Esophagus squamous epithelium (tissue), 5 donors: ENCODE results near the gene VRK1. TPM values are rescaled to one million over a fixed set of nuclear protein-coding genes. Genes with fewer than 3 reads are reported as not detected.

Experiments used
- DNase-seq: peaks from one replicate; lab custom pipeline; 2025; lab: John Stamatoyannopoulos, UW
- H3K27ac ChIP-seq, 4 donors: fragments of 200-600 bp; sonication (generic); one replicate each; pipeline ENCODE4 v1.5.1; 2016 to 2019; ENCODE audit warnings: mild to moderate bottlenecking in 1 of 4
- H3K27me3 ChIP-seq, 4 donors: fragments of 200-600 bp; sonication (generic); 1 replicate in 3 of 4; 2 replicates in 1 of 4; pipeline versions ENCODE4 v1.5.1 to v1.6.0; 2017 to 2021; ENCODE audit warnings: antibody characterized with exemption in 1 of 4
- H3K36me3 ChIP-seq, 3 donors: fragments of 200-600 bp; sonication (generic); one replicate each; pipeline ENCODE4 v1.5.1; 2016 to 2019
- H3K4me1 ChIP-seq, 3 donors: fragments of 200-600 bp; sonication (generic); one replicate each; pipeline ENCODE4 v1.5.1; 2017 to 2019
- H3K4me3 ChIP-seq, 4 donors: fragments of 200-600 bp; sonication (generic); 1 replicate in 3 of 4; 2 replicates in 1 of 4; pipeline ENCODE4 v1.5.1; 2016 to 2019; ENCODE audit warnings: mild to moderate bottlenecking in 2 of 4, moderate library complexity in 1 of 4
- H3K9me3 ChIP-seq, 3 donors: fragments of 200-600 bp; sonication (generic); one replicate each; pipeline ENCODE4 v1.5.1; 2016 to 2019
- CTCF ChIP-seq, 6 experiments: fragments of 450-650 bp in 4 of 6; fragments of 200-600 bp in 2 of 6; sonication (generic) in 2 of 6; IDR thresholded peaks; one replicate each; pipeline ENCODE4 v1.5.1; 2016 to 2019; ENCODE audit warnings: antibody characterized with exemption in 6 of 6, mild to moderate bottlenecking in 4 of 6, moderate library complexity in 4 of 6
- POLR2A ChIP-seq, 4 donors: fragments of 450-650 bp; IDR thresholded peaks; one replicate each; pipeline ENCODE4 v1.6.1; 2017; ENCODE audit warnings: antibody characterized with exemption in 4 of 4, mild to moderate bottlenecking in 4 of 4, moderate library complexity in 3 of 4
- WGBS, 2 donors: methylation state at CpG; one replicate each; pipeline ENCODE4 v1.1.5; 2018; 5-methylcytosine and 5-hydroxymethylcytosine counted together
- intact Hi-C: fragments of 100-400 bp; cut with DNase I; formaldehyde crosslinking; loops from one replicate; pipeline ENCODE4 v1.15.0; 2022
- total RNA-seq, 4 donors: library from RNA; depleted of rRNA; stranded (reverse); fragments of >200 nt; gene quantifications; one replicate each; pipeline ENCODE4 v1.1.0, GENCODE V29; 2016
- donor health status: DM: yes; HTN: yes; CAD: no.

Gene VRK1
- total RNA-seq, 4 donors from 2014 or later, result 14.4 to 32.6 (median 25.3) TPM

GRCh38 chr14:96893966-96894622 is 96.9 kb downstream of the VRK1 start:
- Histone ChIP-seq H3K9me3 (no peaks in the 10 kb centered on the region), H3K27me3 (no peaks in the 10 kb centered on the region), H3K4me1 (no peaks in the 10 kb centered on the region), H3K27ac (no peak overlapping the region), H3K36me3 (no peaks in the 10 kb centered on the region), H3K4me3 (no peak overlapping the region)
- whole genome bisulfite sequencing, 2 donors, result 84 to 88% methylated on average over 11 to 12 of the region's 12 CpGs
- intact Hi-C loops, result no loop called here
- no peak for DNase-seq
- TF ChIP-seq CTCF (IDR thresholded peaks at IDR 0.05), result no peak
- TF ChIP-seq POLR2A (IDR thresholded peaks at IDR 0.05), result no peak

DNA sequence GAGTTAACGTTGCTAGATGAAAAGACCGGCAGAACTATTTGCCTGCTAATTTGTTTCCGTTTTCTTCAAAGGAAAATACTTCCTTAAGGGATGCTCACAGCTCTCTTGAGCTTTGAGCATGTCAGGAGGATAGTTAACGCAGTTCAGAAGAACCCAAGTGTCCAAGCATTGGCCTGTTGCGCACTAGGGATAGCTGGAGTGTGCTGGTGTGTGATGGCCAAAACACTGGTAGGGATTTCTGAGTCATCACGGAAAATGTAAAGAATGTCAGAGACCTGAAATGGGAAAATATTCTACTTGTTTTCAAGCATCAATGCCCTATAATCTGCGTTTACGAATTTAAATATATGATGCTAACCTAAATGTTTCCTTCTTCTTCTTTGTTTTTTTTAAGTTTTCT is 97.8 kb downstream of the VRK1 start:
- no peaks in the 10 kb centered on the region for H3K36me3 ChIP-seq
- H3K27me3 ChIP-seq, result no peaks in the 10 kb centered on the region
- no peak for TF ChIP-seq CTCF (IDR thresholded peaks at IDR 0.05)
- TF ChIP-seq POLR2A (IDR thresholded peaks at IDR 0.05), result no peak
- no peak overlapping the region for H3K27ac ChIP-seq
- intact Hi-C loops, result no loop called here
- 80 to 90% methylated on average over 8 of the region's 8 CpGs for WGBS, 2 donors
- no peaks in the 10 kb centered on the region for H3K4me1 ChIP-seq
- DNase-seq, result no peak
- H3K9me3 ChIP-seq, result no peaks in the 10 kb centered on the region
- no peak overlapping the region for H3K4me3 ChIP-seq

DNA sequence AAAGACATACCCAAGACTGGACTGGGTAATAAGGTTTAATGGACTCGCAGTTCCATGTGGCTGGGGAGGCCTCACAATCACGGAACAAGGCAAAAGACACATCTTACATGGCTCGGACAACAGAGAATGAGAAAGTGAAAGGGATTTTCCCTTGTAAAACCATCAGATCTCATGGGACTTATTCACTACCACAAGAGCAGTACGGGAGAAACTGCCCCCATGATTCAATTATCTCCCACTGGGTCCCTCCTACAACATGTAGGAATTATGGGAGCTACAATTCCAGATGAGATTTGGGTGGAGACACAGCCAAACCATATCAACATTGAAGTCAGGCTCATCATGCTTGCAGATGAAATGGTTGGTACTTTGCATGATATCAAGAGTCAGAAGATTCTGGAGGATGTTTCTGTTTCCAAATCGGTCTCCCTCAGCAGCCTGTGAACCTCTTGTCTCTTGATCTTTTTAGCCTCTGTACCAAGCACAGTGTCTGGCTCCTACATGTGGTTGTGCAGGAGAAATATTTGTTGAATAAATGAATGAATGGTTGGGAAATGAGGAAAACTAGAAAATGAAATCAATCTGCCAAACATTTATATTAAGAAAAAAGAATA is 98.6 kb downstream of the VRK1 start:
- no peak for DNase-seq
- WGBS, 2 donors, result 87 to 95% methylated on average over 5 of the region's 5 CpGs
- TF ChIP-seq POLR2A (IDR thresholded peaks at IDR 0.05) (no peak), CTCF (IDR thresholded peaks at IDR 0.05) (no peak)

DNA sequence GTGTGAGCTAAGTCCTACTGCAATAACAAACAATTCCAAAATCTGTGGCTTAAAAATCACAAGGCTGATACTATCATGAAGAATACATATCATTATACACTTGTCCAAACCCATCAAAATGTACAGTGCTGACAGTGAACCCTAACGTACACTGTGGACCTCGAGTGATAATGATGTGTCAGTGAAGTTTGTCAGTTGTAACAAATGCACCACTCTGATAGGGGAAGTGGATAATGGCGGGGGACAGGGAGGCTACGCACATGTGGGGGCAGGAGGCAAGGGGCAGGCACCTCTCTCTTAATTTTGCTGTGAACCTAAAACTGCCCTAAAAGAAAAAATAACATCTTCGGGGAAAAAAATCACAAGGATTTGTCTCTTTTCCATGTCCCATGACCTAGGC is 100.0 kb downstream of the VRK1 start:
- Histone ChIP-seq H3K36me3 (no peaks in the 10 kb centered on the region), H3K9me3 (no peaks in the 10 kb centered on the region), H3K4me3 (no peak overlapping the region), H3K4me1 (no peaks in the 10 kb centered on the region), H3K27ac (no peak overlapping the region), H3K27me3 (no peaks in the 10 kb centered on the region)
- intact Hi-C loops, result no loop called here
- no peak for DNase-seq
- WGBS, 2 donors, result 70 to 86% methylated on average over 5 of the region's 5 CpGs
- TF ChIP-seq CTCF (IDR thresholded peaks at IDR 0.05), result no peak
- no peak for TF ChIP-seq POLR2A (IDR thresholded peaks at IDR 0.05)

More for the DNA sequence above, 98.6 kb downstream of the VRK1 start:
- Histone ChIP-seq H3K4me3 (no peak overlapping the region), H3K9me3 (no peaks in the 10 kb centered on the region), H3K36me3 (no peaks in the 10 kb centered on the region), H3K27ac (no peak overlapping the region), H3K4me1 (no peaks in the 10 kb centered on the region), H3K27me3 (no peaks in the 10 kb centered on the region)
- intact Hi-C loops, result no loop called here

DNA sequence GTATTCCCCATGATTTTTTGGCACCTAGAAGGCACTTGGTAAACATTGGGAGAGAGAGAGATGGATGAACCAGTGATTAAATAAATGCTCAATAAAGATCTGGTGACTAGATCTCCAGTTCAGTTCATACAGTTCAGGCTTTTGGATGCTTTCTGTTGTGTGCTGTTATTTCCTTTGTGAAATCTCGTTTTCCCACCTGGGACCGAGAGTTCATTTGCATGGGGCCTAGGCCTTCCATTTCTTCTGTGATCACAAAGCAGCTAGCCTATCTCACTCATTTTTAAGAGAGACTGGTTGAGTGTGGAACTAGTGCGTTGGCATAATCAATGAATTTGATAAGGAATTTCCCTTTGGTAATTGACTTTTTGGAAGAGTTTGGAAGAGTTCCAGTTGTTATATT is 104.0 kb downstream of the VRK1 start:
- Histone ChIP-seq H3K27me3 (no peaks in the 10 kb centered on the region), H3K4me3 (no peak overlapping the region), H3K27ac (no peak overlapping the region), H3K9me3 (no peaks in the 10 kb centered on the region), H3K4me1 (no peaks in the 10 kb centered on the region), H3K36me3 (no peaks in the 10 kb centered on the region)
- intact Hi-C loops, result no loop called here
- no peak for TF ChIP-seq CTCF (IDR thresholded peaks at IDR 0.05)
- no peak for TF ChIP-seq POLR2A (IDR thresholded peaks at IDR 0.05)
- no peak for DNase-seq
- WGBS, 2 donors, result 51 to 83% methylated on average over 3 of the region's 3 CpGs
